Measurements from ENCODE around the gene PTOV1.

PTOV1 gene

DNA sequence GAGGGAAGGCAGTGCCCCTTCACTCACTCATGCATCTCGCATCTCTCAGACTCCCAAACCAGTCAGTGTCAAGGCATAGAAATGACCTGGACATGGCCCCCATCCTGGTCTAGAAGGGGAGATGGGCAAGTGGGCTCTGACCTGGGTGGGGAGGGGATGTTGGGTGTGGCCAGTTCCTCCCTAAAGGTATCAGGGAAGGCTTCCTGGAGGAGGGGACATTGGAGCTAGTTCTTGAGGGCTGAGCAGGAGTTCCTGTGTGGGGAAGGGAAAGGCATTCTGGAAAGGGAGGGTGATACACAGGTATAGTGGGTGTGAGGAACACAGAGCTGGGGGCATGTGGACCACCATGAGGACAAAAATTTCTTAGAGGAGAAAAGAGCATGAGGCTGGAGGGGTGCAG lies 41.8 kb downstream of the PTOV1 start:
- no peak for DNase-seq

DNA sequence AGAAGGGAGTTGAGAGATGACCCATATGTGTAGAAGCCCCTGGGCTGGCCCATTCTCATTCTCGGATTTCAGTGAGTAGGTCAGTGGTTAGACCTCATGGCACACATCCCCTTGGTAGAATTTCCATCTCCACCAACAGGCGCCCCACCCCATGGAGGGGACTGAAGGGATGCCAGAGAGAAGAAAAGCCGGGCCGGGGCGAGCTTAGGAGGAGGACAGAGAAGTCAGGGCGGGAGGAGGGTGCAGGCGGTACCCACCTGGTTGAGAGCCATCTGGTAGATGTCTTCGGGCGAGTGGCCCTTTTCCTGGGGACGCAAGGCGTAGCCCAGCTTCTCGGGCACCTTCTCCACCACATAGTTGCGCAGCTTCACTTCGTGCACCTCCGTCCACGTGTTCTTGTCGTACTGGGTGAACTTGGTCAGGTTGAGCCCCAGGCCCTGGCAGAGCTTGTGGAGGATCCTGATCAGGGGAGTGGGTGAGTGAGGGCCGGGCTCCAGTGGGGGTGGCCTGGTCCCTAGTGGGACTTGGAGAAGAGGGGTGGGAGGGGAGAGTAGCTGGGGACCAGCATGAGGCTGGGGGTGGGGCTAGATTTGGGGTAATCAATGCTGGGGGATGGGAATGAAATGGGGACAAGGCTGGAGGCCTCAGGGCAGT lies 43.2 kb downstream of the PTOV1 start:
- no peak for DNase-seq

DNA sequence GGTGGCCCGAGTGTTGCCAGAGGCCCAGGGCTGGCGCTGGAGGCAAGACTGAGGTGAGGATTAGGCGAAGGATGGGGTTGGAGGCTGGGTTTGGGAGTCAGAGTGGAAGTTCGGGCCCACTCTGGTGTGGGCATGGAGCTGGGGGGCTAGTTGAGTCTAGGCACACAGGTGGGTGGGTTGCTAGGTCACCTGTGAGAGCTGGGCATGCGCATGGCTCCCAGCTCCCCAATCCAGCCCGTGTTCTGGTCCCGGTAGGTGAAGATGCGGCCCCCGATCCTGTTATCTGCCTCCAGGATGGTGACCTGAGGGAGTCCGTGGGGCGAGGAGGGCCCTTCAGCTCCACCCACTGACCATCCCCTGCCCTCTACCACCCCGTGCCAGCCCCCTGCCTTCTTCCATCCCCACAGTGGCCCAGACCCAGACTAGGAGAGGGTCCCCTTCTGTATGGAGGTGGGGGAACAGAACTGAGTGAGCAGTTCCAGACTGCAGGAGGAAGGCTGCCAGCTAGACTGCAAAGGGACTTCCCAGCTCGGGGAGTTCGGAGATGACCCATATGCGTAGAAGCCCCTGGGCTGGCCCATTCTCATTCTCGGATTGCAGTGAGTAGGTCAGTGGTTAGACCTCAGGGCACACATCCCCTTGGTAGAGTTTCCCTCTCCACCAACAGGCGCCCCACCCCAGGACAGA lies 44.1 kb downstream of the PTOV1 start:
- DNase-seq = no peak

DNA sequence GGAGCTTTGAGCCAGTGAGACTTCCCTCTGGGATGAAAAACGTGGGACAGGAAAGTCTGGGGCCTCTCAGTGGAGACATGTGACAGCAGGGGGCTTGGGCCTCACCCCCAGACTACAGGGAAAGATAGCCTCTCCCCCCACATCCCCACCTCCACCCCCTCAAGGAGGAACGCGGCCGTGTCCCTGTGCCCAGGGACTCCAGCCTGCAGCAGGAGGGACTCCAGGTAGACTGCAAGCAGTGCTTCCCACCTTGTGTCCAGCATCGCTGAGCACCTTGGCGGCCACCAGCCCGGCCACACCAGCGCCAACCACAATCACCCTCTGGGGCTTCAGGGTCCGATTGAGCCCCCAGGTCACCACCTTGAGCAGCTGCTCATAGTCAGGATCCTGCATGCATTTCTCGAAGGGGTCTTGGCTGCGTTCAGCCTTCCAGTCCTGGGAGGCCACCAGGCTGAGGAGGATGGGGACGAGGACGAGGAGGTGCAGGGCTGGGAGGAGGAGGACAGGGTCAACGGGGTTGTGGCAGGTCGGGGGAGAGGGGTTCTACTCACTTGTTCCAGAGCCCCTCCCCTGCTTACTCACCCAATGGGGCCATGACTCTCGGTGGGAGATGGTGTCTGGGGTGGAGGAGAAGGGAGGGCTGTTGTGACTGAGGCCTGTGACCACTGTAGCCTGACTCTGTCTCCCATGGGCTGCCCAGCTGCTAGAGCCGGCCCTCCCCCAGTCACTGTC lies 44.8 kb downstream of the PTOV1 start:
- DNase-seq = no peak

DNA sequence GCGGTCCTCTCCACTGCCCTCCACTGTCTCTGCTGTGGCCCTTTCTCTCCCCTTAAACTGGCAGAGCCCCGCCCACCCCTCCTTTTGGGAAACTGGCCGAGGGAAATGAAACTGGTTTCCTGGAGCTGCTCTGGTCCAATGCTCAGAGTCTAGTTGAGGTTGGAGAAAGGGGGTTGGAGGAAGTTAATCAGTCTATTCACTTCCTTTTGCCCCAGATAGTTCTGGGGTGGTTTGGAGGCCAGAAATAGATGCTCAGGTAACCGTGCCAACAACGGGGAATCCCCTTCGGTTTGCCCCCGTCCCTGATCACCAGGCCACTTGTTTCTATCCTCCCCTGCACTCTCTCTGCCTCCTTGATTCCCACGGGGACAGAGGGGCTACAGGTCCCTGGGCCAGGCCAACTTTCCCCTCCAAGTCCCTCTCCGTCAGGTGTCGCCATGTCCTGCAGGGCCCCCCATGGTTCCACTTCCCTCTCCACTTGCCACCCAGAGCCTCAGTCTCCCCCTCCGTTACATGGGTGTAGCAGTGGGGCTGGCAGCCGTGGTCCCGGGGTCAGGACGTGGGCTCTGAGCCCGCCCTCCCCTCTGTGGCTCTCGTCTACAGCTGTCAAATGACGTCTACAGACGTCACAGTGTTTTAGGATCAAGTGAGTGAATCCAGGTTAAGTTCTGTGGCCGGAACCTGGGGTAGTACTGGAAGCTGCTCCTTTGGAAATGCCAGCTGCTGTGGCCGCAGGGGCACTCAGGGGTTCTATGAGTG lies 46.1 kb downstream of the PTOV1 start, which contains the start of gene IL4I1:
Gene IL4I1, minus strand, starts transcription at position 25 of the 759 bp plus-strand sequence. CDS start 727 bp downstream, outside the sequence.
- DNase-seq = no peak

DNA sequence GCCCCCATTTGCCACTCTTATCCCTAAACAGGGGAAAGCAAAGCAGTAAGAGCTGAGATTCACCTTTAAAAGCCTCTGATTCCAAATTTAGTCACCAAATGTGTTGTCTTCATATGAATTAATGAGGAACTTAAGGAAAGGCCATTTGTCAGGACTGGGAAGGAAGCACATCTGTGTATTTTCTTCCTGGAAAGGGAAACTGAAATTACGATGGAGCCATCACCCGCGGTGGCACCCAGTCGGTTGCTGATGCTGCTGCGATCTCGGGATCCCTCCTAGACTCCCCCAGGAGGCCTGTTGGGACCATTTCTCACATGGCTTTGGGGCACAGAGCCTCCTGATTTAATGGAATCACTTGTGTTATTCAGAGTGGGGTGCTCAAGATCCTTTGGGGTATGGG lies 53.2 kb downstream of the PTOV1 start:
- no peak for DNase-seq

DNA sequence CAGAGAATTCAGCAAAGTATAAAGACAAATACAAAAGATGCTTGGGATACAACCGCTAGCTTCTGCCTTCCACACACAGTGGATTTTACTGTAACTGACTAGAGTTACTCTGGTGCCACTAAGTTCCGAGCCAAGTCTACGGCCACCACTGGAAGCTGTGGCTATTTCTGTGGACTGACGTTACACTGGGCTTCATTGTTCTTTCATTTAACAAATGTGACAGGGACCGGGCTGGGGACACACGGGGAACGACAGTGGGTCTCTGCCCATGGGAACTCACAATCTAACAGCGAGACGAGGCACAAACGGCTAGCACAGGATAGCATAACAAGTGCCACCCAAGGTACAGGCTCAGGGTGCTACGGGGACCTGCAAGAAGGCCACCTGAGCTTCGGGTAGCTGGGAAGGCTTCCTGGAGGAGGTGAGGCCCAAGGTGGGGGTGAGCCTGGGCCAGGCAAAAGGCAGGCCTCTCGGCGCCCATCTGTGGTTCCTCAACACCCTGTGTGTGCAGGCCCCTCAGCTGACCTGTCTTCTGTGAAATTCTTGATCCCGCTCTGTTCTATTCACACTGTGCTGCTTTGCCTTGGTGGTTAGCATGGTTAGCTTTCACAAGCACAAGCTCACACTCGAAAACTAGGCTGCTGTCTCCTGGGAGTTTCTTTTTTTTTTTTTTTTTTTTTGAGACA lies 56.1 kb downstream of the PTOV1 start:
- no peak for DNase-seq

DNA sequence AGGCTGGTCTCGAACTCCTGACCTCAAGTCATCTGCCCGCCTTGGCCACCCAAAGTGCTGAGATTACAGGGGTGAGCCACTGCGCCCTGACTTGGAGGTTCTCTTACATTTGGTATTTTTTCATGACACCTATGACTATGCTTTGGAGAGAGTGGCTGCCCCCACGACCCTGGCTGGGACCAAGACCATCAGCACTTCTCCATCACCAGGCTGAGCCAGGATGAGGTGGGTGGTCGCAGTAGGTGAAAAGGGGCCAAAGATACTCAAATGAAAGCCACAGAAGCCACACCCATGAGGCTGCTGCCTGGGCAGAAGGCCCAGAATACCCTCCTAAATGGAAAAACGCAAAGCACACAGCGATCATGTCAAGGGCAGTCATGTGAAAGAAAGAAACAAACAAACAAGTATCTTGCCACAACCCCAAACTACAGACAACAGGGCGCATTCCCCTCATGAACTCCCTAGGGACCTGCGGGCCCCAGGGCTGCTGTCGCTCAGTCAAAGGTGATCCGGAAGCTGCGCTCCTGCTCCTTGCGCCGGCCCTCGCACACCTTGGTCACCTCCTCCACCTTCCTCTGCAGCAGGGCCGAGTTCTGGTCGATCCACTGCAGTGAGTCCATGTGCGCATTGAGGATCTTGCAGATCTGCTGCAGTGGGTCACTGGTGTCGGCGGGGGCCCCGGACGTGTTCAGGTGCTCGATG lies 56.9 kb downstream of the PTOV1 start:
- no peak for DNase-seq

DNA sequence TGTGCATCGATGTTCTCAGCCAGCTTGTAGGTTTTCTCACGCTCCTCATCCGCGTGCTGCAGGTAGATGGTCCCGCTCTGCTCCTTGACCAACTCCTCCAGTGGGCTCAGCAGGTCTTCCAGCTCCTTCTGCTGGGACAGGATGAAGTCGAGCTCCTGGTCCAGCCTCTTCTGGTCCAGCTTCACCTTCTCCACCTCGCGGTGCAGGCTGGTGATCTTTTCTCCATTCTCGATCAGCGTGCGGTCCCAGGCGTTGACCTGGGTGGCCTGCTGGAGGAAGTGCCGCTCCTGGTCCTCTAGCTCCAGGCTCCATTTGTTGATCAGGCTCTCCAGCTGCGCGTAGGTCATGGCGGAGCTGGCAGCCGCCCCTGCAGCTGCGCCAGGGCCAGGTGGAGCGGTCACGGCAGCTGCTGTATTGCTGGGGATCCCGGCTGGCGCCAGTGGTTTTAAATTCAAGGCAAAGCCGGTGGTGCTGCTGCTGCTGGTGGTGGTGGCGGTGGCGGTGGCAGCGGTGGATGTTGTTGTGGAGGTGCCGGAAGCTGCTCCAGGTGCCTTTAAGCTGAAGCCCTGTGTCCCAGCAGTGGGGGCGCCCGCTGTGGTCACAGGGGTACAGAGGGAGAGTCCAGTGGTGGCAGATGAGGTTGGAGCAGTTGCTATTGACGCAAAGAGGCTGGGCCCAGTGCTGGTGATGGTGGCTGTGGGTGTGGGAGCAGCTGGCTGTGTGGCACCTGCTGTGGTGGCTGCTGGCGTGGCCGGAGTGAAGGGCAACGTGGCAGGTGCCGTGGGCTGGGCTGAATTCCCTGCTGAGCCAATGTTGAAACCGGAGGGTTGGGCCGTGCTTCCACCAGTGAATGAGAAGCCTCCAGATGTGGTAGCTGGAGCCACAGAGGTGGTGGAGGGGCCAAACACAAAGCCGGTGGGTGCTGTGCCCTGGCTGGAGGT lies 57.8 kb downstream of the PTOV1 start:
- no peak for DNase-seq

DNA sequence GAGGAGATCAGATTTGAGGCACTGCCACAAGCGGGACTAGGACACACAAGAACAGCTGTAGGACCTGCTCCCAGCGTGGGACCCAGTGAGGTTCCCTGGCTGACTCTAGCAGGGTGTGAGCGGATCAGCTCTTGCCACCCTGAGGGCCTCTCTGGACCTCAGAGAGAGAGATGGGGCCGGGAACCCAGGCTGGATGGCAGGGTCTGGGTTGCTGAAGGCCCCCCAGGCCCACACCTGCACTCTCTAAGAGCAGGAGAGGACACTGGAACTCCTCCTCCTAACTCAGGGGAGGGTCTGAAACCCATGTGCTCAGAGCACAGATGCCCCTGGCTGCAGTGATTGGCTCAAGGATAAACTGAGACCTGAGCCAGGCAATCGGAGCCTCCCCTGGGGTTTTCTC lies 59.2 kb downstream of the PTOV1 start:
- DNase-seq = no peak
